Breast epithelium (tissue), 3 donors: ENCODE measurements around the gene TSHZ1.

ENCODE experiments used
- POLR2A ChIP-seq: fragments of 450-650 bp; IDR thresholded peaks from one replicate; pipeline ENCODE4 v1.6.1; 2016; ENCODE audit warnings: antibody characterized with exemption, mild to moderate bottlenecking, moderate library complexity
- POLR2AphosphoS5 ChIP-seq, 3 donors: sonication (generic); formaldehyde crosslinking; IDR thresholded peaks; one replicate each; pipeline ENCODE4 v1.6.1; 2017; ENCODE audit warnings: antibody characterized with exemption in 3 of 3
- TF ChIP-seq, protein P1 (sequence below), 3 donors: fragments of 450-650 bp; IDR thresholded peaks; one replicate each; pipeline ENCODE4 v1.5.1; 2016 to 2017; ENCODE audit warnings: antibody characterized with exemption in 3 of 3, mild to moderate bottlenecking in 3 of 3, moderate library complexity in 3 of 3

DNA sequence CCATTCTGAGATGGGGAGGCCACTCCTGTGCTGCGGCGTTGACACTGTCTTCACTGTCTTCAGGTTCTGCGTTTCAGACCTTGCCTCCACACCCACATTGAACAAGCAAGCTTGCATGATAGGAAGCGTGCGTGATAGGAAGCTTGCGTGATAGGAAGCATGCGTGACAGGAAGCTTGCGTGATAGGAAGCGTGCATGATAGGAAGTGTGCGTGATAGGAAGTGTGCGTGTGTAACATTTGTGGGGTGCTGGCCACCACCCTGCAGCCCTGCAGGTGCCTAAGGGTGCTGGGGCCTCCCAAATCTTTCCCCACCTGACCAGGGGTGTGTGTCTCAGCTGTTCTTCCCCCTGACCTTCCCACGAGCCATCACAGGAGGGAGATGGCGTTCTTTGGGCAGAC, 25.3 kb downstream of the TSHZ1 start:
- TF ChIP-seq, protein P1, sequence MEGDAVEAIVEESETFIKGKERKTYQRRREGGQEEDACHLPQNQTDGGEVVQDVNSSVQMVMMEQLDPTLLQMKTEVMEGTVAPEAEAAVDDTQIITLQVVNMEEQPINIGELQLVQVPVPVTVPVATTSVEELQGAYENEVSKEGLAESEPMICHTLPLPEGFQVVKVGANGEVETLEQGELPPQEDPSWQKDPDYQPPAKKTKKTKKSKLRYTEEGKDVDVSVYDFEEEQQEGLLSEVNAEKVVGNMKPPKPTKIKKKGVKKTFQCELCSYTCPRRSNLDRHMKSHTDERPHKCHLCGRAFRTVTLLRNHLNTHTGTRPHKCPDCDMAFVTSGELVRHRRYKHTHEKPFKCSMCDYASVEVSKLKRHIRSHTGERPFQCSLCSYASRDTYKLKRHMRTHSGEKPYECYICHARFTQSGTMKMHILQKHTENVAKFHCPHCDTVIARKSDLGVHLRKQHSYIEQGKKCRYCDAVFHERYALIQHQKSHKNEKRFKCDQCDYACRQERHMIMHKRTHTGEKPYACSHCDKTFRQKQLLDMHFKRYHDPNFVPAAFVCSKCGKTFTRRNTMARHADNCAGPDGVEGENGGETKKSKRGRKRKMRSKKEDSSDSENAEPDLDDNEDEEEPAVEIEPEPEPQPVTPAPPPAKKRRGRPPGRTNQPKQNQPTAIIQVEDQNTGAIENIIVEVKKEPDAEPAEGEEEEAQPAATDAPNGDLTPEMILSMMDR (IDR thresholded peaks at IDR 0.05): no peak
- no peak for TF ChIP-seq POLR2A
- TF ChIP-seq POLR2AphosphoS5 (IDR thresholded peaks at IDR 0.05): no peak
